GM23338 (cell line): ENCODE results near the gene KCNAB1. TPM values are rescaled to one million over a fixed set of nuclear protein-coding genes. Genes with fewer than 3 reads are reported as not detected.

ENCODE experiments used
- ATAC-seq: fragments of 200-7000 bp; cut with Tn5 transposase; 3 replicates; pipeline ENCODE4 v1.9.1; 2020
- DNase-seq: peaks from one replicate; pipeline ENCODE4 v3.0.0-alpha.2; 2015; ENCODE audit warnings: low spot score
- H2AFZ ChIP-seq: fragments of 200-600 bp; sonication (generic); 2 replicates; pipeline ENCODE4 v1.8.0; 2016; ENCODE audit warnings: antibody characterized with exemption, mild to moderate bottlenecking, moderate library complexity
- H3F3A ChIP-seq: fragments of 200-600 bp; sonication (generic); replicated peaks from 2 replicates; pipeline ENCODE4 v1.8.0; 2017; ENCODE audit warnings: antibody characterized with exemption, mixed run types, low read depth
- H3K27ac ChIP-seq: fragments of 200-600 bp; sonication (generic); 2 replicates; pipeline ENCODE4 v1.6.1; 2016; ENCODE audit warnings: low read depth
- H3K27me3 ChIP-seq: fragments of 200-600 bp; sonication (generic); 2 replicates; pipeline ENCODE4 v1.8.0; 2016; ENCODE audit warnings: mild to moderate bottlenecking, mixed run types, moderate library complexity; ENCODE audit not compliant: insufficient read depth
- H3K36me3 ChIP-seq: fragments of 200-600 bp; sonication (generic); 2 replicates; pipeline ENCODE4 v1.8.0; 2016; ENCODE audit warnings: mild to moderate bottlenecking; ENCODE audit not compliant: insufficient read depth
- H3K4me1 ChIP-seq: fragments of 200-600 bp; sonication (generic); 2 replicates; pipeline ENCODE4 v1.8.0; 2016; ENCODE audit warnings: mild to moderate bottlenecking, moderate library complexity; ENCODE audit not compliant: insufficient read depth
- H3K4me2 ChIP-seq: fragments of 200-600 bp; sonication (generic); 2 replicates; pipeline ENCODE4 v1.7.1; 2017; ENCODE audit warnings: mixed run types
- H3K4me3 ChIP-seq: fragments of 200-600 bp; sonication (generic); 2 replicates; pipeline ENCODE4 v1.6.1; 2016; ENCODE audit warnings: mixed run types
- H3K79me2 ChIP-seq: fragments of 200-600 bp; sonication (generic); replicated peaks from 2 replicates; pipeline ENCODE4 v1.8.0; 2017; ENCODE audit warnings: mild to moderate bottlenecking; ENCODE audit not compliant: insufficient read depth
- H3K9me2 ChIP-seq: fragments of 200-600 bp; sonication (generic); 2 replicates; pipeline ENCODE4 v1.8.0; 2017; ENCODE audit not compliant: insufficient read depth
- H4K20me1 ChIP-seq: fragments of 200-600 bp; sonication (generic); replicated peaks from 2 replicates; pipeline ENCODE4 v1.8.0; 2017; ENCODE audit warnings: mild to moderate bottlenecking; ENCODE audit not compliant: insufficient read depth
- H3K27ac Mint-ChIP-seq: 2 replicates; pipeline ENCODE4 v1.8.0; 2020; ENCODE audit warnings: inconsistent platforms, mild to moderate bottlenecking, moderate library complexity, mixed read lengths
- H3K27me3 Mint-ChIP-seq: 3 replicates; pipeline ENCODE4 v1.8.0; 2022; ENCODE audit warnings: low read depth, mild to moderate bottlenecking, moderate library complexity, mixed read lengths, inconsistent platforms; ENCODE audit not compliant: insufficient read depth, poor library complexity
- H3K36me3 Mint-ChIP-seq: 3 replicates; pipeline ENCODE4 v1.8.0; 2021; ENCODE audit warnings: low read depth, mild to moderate bottlenecking, inconsistent platforms, moderate library complexity, mixed read lengths
- H3K4me1 Mint-ChIP-seq: 3 replicates; pipeline ENCODE4 v1.8.0; 2020; ENCODE audit warnings: mild to moderate bottlenecking, inconsistent platforms, mixed read lengths
- H3K4me3 Mint-ChIP-seq: 3 replicates; pipeline ENCODE4 v1.8.0; 2021; ENCODE audit warnings: moderate library complexity, mild to moderate bottlenecking, inconsistent platforms, mixed read lengths
- H3K9me3 Mint-ChIP-seq: 3 replicates; pipeline ENCODE4 v1.8.0; 2020; ENCODE audit warnings: moderate library complexity, mild to moderate bottlenecking, inconsistent platforms, mixed read lengths
- ETS1 ChIP-seq: IDR thresholded peaks from 2 replicates; pipeline ENCODE4 v1.6.1; 2016; ENCODE audit warnings: antibody characterized with exemption
- EZH2 ChIP-seq: fragments of 200-600 bp; sonication (generic); IDR thresholded peaks from one replicate; pipeline ENCODE4 v1.8.0; 2017; ENCODE audit warnings: antibody characterized with exemption, mild to moderate bottlenecking, low read depth; ENCODE audit not compliant: unreplicated experiment
- EZH2phosphoT487 ChIP-seq: fragments of 200-600 bp; sonication (generic); IDR thresholded peaks from one replicate; pipeline ENCODE4 v1.8.1; 2018; ENCODE audit warnings: antibody characterized with exemption; ENCODE audit not compliant: unreplicated experiment
- JUNB ChIP-seq: IDR thresholded peaks from one replicate; pipeline ENCODE4 v1.6.1; 2016; ENCODE audit warnings: antibody characterized with exemption; ENCODE audit not compliant: unreplicated experiment
- NANOG ChIP-seq: IDR thresholded peaks from 2 replicates; pipeline ENCODE4 v1.6.1; 2016; ENCODE audit warnings: antibody characterized with exemption, borderline replicate concordance
- POLR2AphosphoS5 ChIP-seq: IDR thresholded peaks from 2 replicates; pipeline ENCODE4 v1.6.1; 2016; ENCODE audit warnings: antibody characterized with exemption, low read depth
- REST ChIP-seq: IDR thresholded peaks from one replicate; pipeline ENCODE4 v1.6.1; 2018; ENCODE audit warnings: antibody characterized with exemption; ENCODE audit not compliant: unreplicated experiment
- ZNF114 ChIP-seq: fragments of 250-450 bp; sonication (Bioruptor Pico); IDR thresholded peaks from 2 replicates; pipeline ENCODE4 v1.5.0; 2020; ENCODE audit warnings: mild to moderate bottlenecking, moderate library complexity
- polyA plus RNA-seq: library from polyadenylated mRNA; unstranded; fragments of >200 nt; fragmentation: Nextera tagmentation; extraction: Ambion mirVana; gene quantifications from 2 replicates; pipeline ENCODE4 v1.2.1, GENCODE V29; 2016
- total RNA-seq: library from RNA; depleted of rRNA; stranded (reverse); fragments of >200 nt; shearing (Covaris generic); gene quantifications from 2 replicates; pipeline ENCODE4 v1.2.3, GENCODE V29; 2014

Gene KCNAB1
- total and polyA plus RNA-seq, 2 experiments from 2014 or later, result 0.69 to 2.6 TPM

GRCh38 chr3:156166808-156167207, 46.4 kb downstream of the KCNAB1 start:
- Mint-ChIP-seq H3K27ac (no peak overlapping the region), H3K9me3 (no peaks in the 10 kb centered on the region)

GRCh38 chr3:156170571-156170970, 50.2 kb downstream of the KCNAB1 start:
- Mint-ChIP-seq H3K4me3 (no peak overlapping the region), H3K27me3 (peaks cover 2% of the 10 kb centered on the region), H3K9me3 (no peaks in the 10 kb centered on the region), H3K36me3 (no peaks in the 10 kb centered on the region), H3K27ac (no peak overlapping the region), H3K4me1 (peaks cover 5% of the 10 kb centered on the region; the same call in 2 of the 3 replicates)
- Histone ChIP-seq H4K20me1 (no peaks in the 10 kb centered on the region), H3K4me3 (no peak overlapping the region), H3K4me2 (no peak overlapping the region), H3K9me2 (0 out of 2 replicates have a peak, but pooled peaks cover 3% of the 10 kb centered on the region), H3F3A (no peaks in the 10 kb centered on the region), H2AFZ (no peak overlapping the region), H3K27me3 (no peaks in the 10 kb centered on the region), H3K27ac (no peak overlapping the region), H3K79me2 (no peaks in the 10 kb centered on the region), H3K4me1 (no peaks in the 10 kb centered on the region), H3K36me3 (no peaks in the 10 kb centered on the region)
- DNase-seq, result no peak
- no peak for ATAC-seq
- TF ChIP-seq ETS1 (no peak), POLR2AphosphoS5 (no peak), REST (no peak), ZNF114 (no peak)

More at GRCh38 chr3:156166808-156167207, 46.4 kb downstream of the KCNAB1 start:
- no peaks in the 10 kb centered on the region for H3K27me3 Mint-ChIP-seq
- no peaks in the 10 kb centered on the region for H3K79me2 ChIP-seq
- H3K36me3 Mint-ChIP-seq, result no peaks in the 10 kb centered on the region
- ATAC-seq (no peak), DNase-seq (no peak)
- H3K4me1 Mint-ChIP-seq, result peaks cover 5% of the 10 kb centered on the region; the same call in 2 of the 3 replicates
- no peak overlapping the region for H3K4me3 Mint-ChIP-seq
- H4K20me1 ChIP-seq, result no peaks in the 10 kb centered on the region
- no peaks in the 10 kb centered on the region for H3F3A ChIP-seq
- H3K9me2 ChIP-seq, result 0 out of 2 replicates have a peak, but pooled peaks cover 3% of the 10 kb centered on the region
- TF ChIP-seq EZH2, result no peak
- no peak for TF ChIP-seq EZH2phosphoT487
- TF ChIP-seq REST, result no peak
- TF ChIP-seq JUNB, result no peak
- TF ChIP-seq NANOG, result no peak
- no peak overlapping the region for H3K4me2 ChIP-seq
- H3K27me3 ChIP-seq, result no peaks in the 10 kb centered on the region
- H3K4me3 ChIP-seq, result no peak overlapping the region
- no peaks in the 10 kb centered on the region for H3K4me1 ChIP-seq
- H3K36me3 ChIP-seq, result no peaks in the 10 kb centered on the region
- no peak overlapping the region for H2AFZ ChIP-seq
- no peak overlapping the region for H3K27ac ChIP-seq
